SK-N-SH (cell line): ENCODE results near the gene CARD19. TPM values are rescaled to one million over a fixed set of nuclear protein-coding genes. Genes with fewer than 3 reads are reported as not detected.

Experiments
- CTCF ChIA-PET: fragments of 300-600, 350-600 bp; formaldehyde crosslinking; extraction: SDS; loops from one replicate; lab custom pipeline; 2021; lab: Yijun Ruan, JAX
- POLR2A ChIA-PET: fragments of 350-600 bp; sonication (Branson Sonifier 250); formaldehyde crosslinking; extraction: SDS; loops from one replicate; lab custom pipeline; 2020; ENCODE audit warnings: antibody characterized with exemption, inconsistent platforms; lab: Yijun Ruan, JAX
- DNase-seq: peaks from one replicate; pipeline ENCODE4 v3.0.0; 2012
- H2AFZ ChIP-seq: fragments of 200-600 bp; sonication (generic); 2 replicates; pipeline ENCODE4 v1.8.1; 2016; ENCODE audit warnings: antibody characterized with exemption, mild to moderate bottlenecking, low read depth
- H3F3A ChIP-seq: fragments of 200-600 bp; sonication (generic); replicated peaks from 2 replicates; pipeline ENCODE3; 2016; ENCODE audit warnings: antibody characterized with exemption, mild to moderate bottlenecking; ENCODE audit not compliant: insufficient read depth
- H3K27ac ChIP-seq, 2 experiments: fragments of 200-500 bp in 1 of 2; fragments of 200-600 bp in 1 of 2; sonication (Bioruptor generic) in 1 of 2; sonication (generic), shearing (Covaris generic) in 1 of 2; 2 replicates each; pipeline versions ENCODE4 v1.5.1 to v1.6.1; 2014 to 2016; ENCODE audit warnings: low read depth in 2 of 2, inconsistent platforms in 1 of 2, low read length in 1 of 2, mild to moderate bottlenecking in 1 of 2, mixed read lengths in 1 of 2
- H3K27me3 ChIP-seq: fragments of 200-600 bp; sonication (generic), shearing (Covaris generic); 2 replicates; pipeline ENCODE4 v1.6.1; 2016; ENCODE audit warnings: mixed run types; ENCODE audit not compliant: insufficient read depth
- H3K36me3 ChIP-seq, 2 experiments: fragments of 200-500 bp in 1 of 2; fragments of 200-600 bp in 1 of 2; sonication (Bioruptor generic) in 1 of 2; sonication (generic) in 1 of 2; replicated peaks in 1 of 2; 2 replicates each; pipeline versions ENCODE3 to v1.5.1; 2014 to 2016; ENCODE audit warnings: low read length in 1 of 2, mild to moderate bottlenecking in 1 of 2; ENCODE audit not compliant: insufficient read depth in 2 of 2, control insufficient read depth in 1 of 2
- H3K4me1 ChIP-seq, 2 experiments: fragments of 200-500 bp in 1 of 2; fragments of 200-600 bp in 1 of 2; sonication (Bioruptor generic) in 1 of 2; sonication (generic), shearing (Covaris generic) in 1 of 2; 2 replicates each; pipeline versions ENCODE4 v1.5.1 to v1.6.1; 2014 to 2016; ENCODE audit warnings: low read depth in 1 of 2, low read length in 1 of 2, mixed run types in 1 of 2; ENCODE audit not compliant: insufficient read depth in 2 of 2, control insufficient read depth in 1 of 2
- H3K4me2 ChIP-seq: fragments of 200-600 bp; sonication (generic), shearing (Covaris generic); 2 replicates; pipeline ENCODE4 v1.6.1; 2017; ENCODE audit warnings: mixed run types
- H3K4me3 ChIP-seq, 2 experiments: fragments of 200-500 bp in 1 of 2; fragments of 200-600 bp in 1 of 2; sonication (Bioruptor generic) in 1 of 2; sonication (generic), shearing (Covaris generic) in 1 of 2; 2 replicates each; pipeline versions ENCODE4 v1.5.1 to v1.8.1; 2014 to 2016; ENCODE audit warnings: low read depth in 2 of 2, inconsistent platforms in 1 of 2, low read length in 1 of 2, mild to moderate bottlenecking in 1 of 2, mixed read lengths in 1 of 2, moderate library complexity in 1 of 2
- H3K79me2 ChIP-seq: fragments of 200-600 bp; sonication (generic); 2 replicates; pipeline ENCODE4 v1.8.1; 2017; ENCODE audit warnings: mild to moderate bottlenecking; ENCODE audit not compliant: insufficient read depth
- H3K9ac ChIP-seq: fragments of 200-600 bp; sonication (generic); 2 replicates; pipeline ENCODE4 v1.6.1; 2017; ENCODE audit warnings: mixed run types
- H3K9me2 ChIP-seq: fragments of 200-600 bp; sonication (generic); 2 replicates; pipeline ENCODE4 v1.6.1; 2017; ENCODE audit warnings: mixed run types
- H3K9me3 ChIP-seq: fragments of 200-600 bp; sonication (generic); 2 replicates; pipeline ENCODE4 v1.6.1; 2017; ENCODE audit warnings: mixed run types, mild to moderate bottlenecking, moderate library complexity
- H4K20me1 ChIP-seq: fragments of 200-600 bp; sonication (generic); 2 replicates; pipeline ENCODE4 v1.6.1; 2017; ENCODE audit warnings: mild to moderate bottlenecking, mixed run types; ENCODE audit not compliant: insufficient read depth
- CHD2 ChIP-seq: fragments of 150-350 bp; IDR thresholded peaks from 2 replicates; pipeline ENCODE4 v1.6.1; 2018; ENCODE audit warnings: low read length; ENCODE audit not compliant: partially characterized antibody
- EP300 ChIP-seq, 2 experiments: IDR thresholded peaks; 2 replicates each; pipeline versions ENCODE4 v1.4.0 to v1.6.1; 2012; ENCODE audit warnings: borderline replicate concordance in 1 of 2, low read depth in 1 of 2, low read length in 1 of 2
- FOSL2 ChIP-seq: IDR thresholded peaks from 2 replicates; pipeline ENCODE4 v1.4.0; 2012; ENCODE audit warnings: low read depth, mild to moderate bottlenecking, moderate library complexity, borderline replicate concordance
- FOXJ3 ChIP-seq: sonication (generic); formaldehyde crosslinking; IDR thresholded peaks from 2 replicates; pipeline ENCODE4 v1.5.1; 2020; ENCODE audit warnings: mild to moderate bottlenecking, missing genetic modification reagents
- FOXM1 ChIP-seq: IDR thresholded peaks from 2 replicates; pipeline ENCODE4 v1.4.0; 2012; ENCODE audit warnings: low read depth, mild to moderate bottlenecking
- GATA2 ChIP-seq: sonication (generic); formaldehyde crosslinking; IDR thresholded peaks from 2 replicates; pipeline ENCODE4 v1.5.0; 2020; ENCODE audit warnings: mild to moderate bottlenecking, missing genetic modification reagents
- MXI1 ChIP-seq: IDR thresholded peaks from 2 replicates; pipeline ENCODE4 v1.6.1; 2012; ENCODE audit warnings: mild to moderate bottlenecking, low read depth, low read length, improper control_type of control experiment
- NFIC ChIP-seq: IDR thresholded peaks from 2 replicates; pipeline ENCODE4 v1.4.0; 2012; ENCODE audit warnings: borderline replicate concordance
- POLR2AphosphoS5 ChIP-seq: IDR thresholded peaks from 2 replicates; pipeline ENCODE4 v1.6.1; 2012; ENCODE audit warnings: low read depth, low read length
- RAD21 ChIP-seq: IDR thresholded peaks from 2 replicates; pipeline ENCODE4 v1.6.1; 2012; ENCODE audit warnings: mild to moderate bottlenecking, low read length
- RCOR1 ChIP-seq: fragments of 150-350 bp; IDR thresholded peaks from 2 replicates; pipeline ENCODE4 v1.6.1; 2017; ENCODE audit warnings: antibody characterized with exemption, low read length
- REST ChIP-seq: IDR thresholded peaks from 2 replicates; pipeline ENCODE4 v1.6.1; 2012; ENCODE audit warnings: mild to moderate bottlenecking, low read depth, low read length, moderate library complexity
- RFX5 ChIP-seq: IDR thresholded peaks from 2 replicates; pipeline ENCODE4 v1.6.1; 2012; ENCODE audit warnings: mild to moderate bottlenecking, improper control_type of control experiment, low read length
- RXRA ChIP-seq: IDR thresholded peaks from 2 replicates; pipeline ENCODE4 v1.4.0; 2012; ENCODE audit warnings: low read depth, mild to moderate bottlenecking, borderline replicate concordance
- SIN3A ChIP-seq: IDR thresholded peaks from 2 replicates; pipeline ENCODE4 v1.6.1; 2012; ENCODE audit warnings: low read depth, mild to moderate bottlenecking, low read length, moderate library complexity, borderline replicate concordance
- TAF1 ChIP-seq: IDR thresholded peaks from 2 replicates; pipeline ENCODE4 v1.6.1; 2012; ENCODE audit warnings: low read depth, mild to moderate bottlenecking, low read length, moderate library complexity, borderline replicate concordance
- TCF12 ChIP-seq: IDR thresholded peaks from 2 replicates; pipeline ENCODE4 v1.4.0; 2012
- WGBS: methylation state at CpG from one replicate; pipeline ENCODE4 v1.1.6; 2017; ENCODE audit warnings: low lambda C conversion rate; 5-methylcytosine and 5-hydroxymethylcytosine counted together
- polyA plus RNA-seq, 3 experiments: library from polyadenylated mRNA; depleted of rRNA; stranded (reverse); fragments of >200 nt; gene quantifications; 2 replicates each; pipeline ENCODE4 v1.2.3, GENCODE V29; 2012
- TF ChIP-seq, protein P1 (sequence below): fragments of 150-350 bp; IDR thresholded peaks from 2 replicates; pipeline ENCODE4 v1.6.1; 2017; ENCODE audit warnings: antibody characterized with exemption, low read length, low read depth, borderline replicate concordance

CARD19 gene
- polyA plus RNA-seq, 1 of the 3 experiments (the other 2 are of a cell fraction), result 165 TPM

- Histone ChIP-seq H3K4me3 (no peak overlapping the region), H3K79me2 (peaks cover 10% of the 10 kb centered on the region; the same call in 1 of the 2 replicates), H3K9me3 (no peaks in the 10 kb centered on the region), H3K9me2 (no peaks in the 10 kb centered on the region), H3K9ac (no peak overlapping the region), H3K27ac (no peak overlapping the region), H3K27me3 (no peaks in the 10 kb centered on the region), H3K4me2 (no peak overlapping the region), H3K4me1 (peaks cover 8 to 24% of the 10 kb centered on the region in 2 experiments; a peak in 3 of 4 replicates), H2AFZ (no peak overlapping the region), H3K36me3 (no peaks in the 10 kb centered on the region), H3F3A (peaks cover 4% of the 10 kb centered on the region), H4K20me1 (no peaks in the 10 kb centered on the region)
- TF ChIP-seq NFIC (no peak), FOXJ3 (CRISPR knock-in tag) (no peak), RXRA (no peak), RAD21 (no peak), CHD2 (no peak), TAF1 (no peak), GATA2 (CRISPR knock-in tag) (no peak), FOSL2 (no peak), TCF12 (no peak), SIN3A (no peak), FOXM1 (no peak), RFX5 (no peak), MXI1 (no peak), REST (no peak)
- ChIA-PET CTCF (interaction anchor here (1.1 kb wide), 1 partner anchor 28 kb away, joined by 3 read pairs; no protein-coding TSS in a partner anchor), POLR2A (no interaction called here)
- no peak for DNase-seq
- 69% methylated on average over 5 of the region's 11 CpGs for WGBS
Observed at GRCh38 chr9:93137362-93137761, 41.3 kb downstream of the CARD19 start.

GRCh38 chr9:93138171-93138764 lies 42.3 kb downstream of the CARD19 start:
- no peaks in the 10 kb centered on the region for H3K27me3 ChIP-seq
- CTCF ChIA-PET, result interaction anchor here (1.3 kb wide), 1 partner anchor 29 kb away, joined by 4 read pairs; no protein-coding TSS in a partner anchor
- no peak for DNase-seq
- H3K27ac ChIP-seq, result no peak overlapping the region; a peak in 1 of 4 replicates
- H2AFZ ChIP-seq, result no peak overlapping the region
- POLR2A ChIA-PET, result no interaction called here
- WGBS, result 71% methylated on average over 6 of the region's 7 CpGs
- no peaks in the 10 kb centered on the region for H3K9me3 ChIP-seq
- no peaks in the 10 kb centered on the region for H3K9me2 ChIP-seq
- H3F3A ChIP-seq, result peaks cover under 1% of the 10 kb centered on the region
- H3K79me2 ChIP-seq, result peaks cover 3% of the 10 kb centered on the region; the same call in 1 of the 2 replicates
- no peaks in the 10 kb centered on the region for H3K36me3 ChIP-seq
- no peaks in the 10 kb centered on the region for H4K20me1 ChIP-seq
- H3K9ac ChIP-seq, result no peak overlapping the region
- peaks cover under 1 to 15% of the 10 kb centered on the region in 2 experiments; a peak in 2 of 4 replicates for H3K4me1 ChIP-seq
- no peak overlapping the region for H3K4me2 ChIP-seq
- H3K4me3 ChIP-seq, result no peak overlapping the region
- no peak for TF ChIP-seq REST
- no peak for TF ChIP-seq EP300 (IDR thresholded peaks at IDR 0.05; ENCODE audit: borderline replicate concordance in 1 of 2, low read depth in 1 of 2, low read length in 1 of 2)
- TF ChIP-seq TAF1, result no peak
- no peak for TF ChIP-seq RCOR1
- no peak for TF ChIP-seq TCF12
- TF ChIP-seq RFX5, result no peak
- TF ChIP-seq POLR2AphosphoS5, result no peak
- TF ChIP-seq, protein P1, sequence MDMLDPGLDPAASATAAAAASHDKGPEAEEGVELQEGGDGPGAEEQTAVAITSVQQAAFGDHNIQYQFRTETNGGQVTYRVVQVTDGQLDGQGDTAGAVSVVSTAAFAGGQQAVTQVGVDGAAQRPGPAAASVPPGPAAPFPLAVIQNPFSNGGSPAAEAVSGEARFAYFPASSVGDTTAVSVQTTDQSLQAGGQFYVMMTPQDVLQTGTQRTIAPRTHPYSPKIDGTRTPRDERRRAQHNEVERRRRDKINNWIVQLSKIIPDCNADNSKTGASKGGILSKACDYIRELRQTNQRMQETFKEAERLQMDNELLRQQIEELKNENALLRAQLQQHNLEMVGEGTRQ, result no peak
